Parathyroid adenoma (tissue), 2 donors: ENCODE data around the gene HDAC8.

Source experiments
- H2AFZ ChIP-seq: fragments of 300-600 bp; sonication (generic); one replicate; pipeline ENCODE4 v1.7.0; 2017; ENCODE audit warnings: antibody characterized with exemption, mild to moderate bottlenecking
- H3K27ac ChIP-seq: fragments of 300-600 bp; sonication (generic); one replicate; pipeline ENCODE4 v1.7.0; 2017
- H3K27me3 ChIP-seq: fragments of 300-600 bp; sonication (generic); one replicate; pipeline ENCODE4 v1.7.0; 2017; ENCODE audit warnings: low read length; ENCODE audit not compliant: control insufficient read depth, insufficient read depth
- H3K36me3 ChIP-seq: fragments of 300-600 bp; sonication (generic); one replicate; pipeline ENCODE4 v1.7.0; 2017; ENCODE audit warnings: low read length; ENCODE audit not compliant: control insufficient read depth, insufficient read depth
- H3K4me1 ChIP-seq: fragments of 300-600 bp; sonication (generic); one replicate; pipeline ENCODE4 v1.7.0; 2017; ENCODE audit warnings: control low read depth
- H3K4me2 ChIP-seq: fragments of 300-600 bp; sonication (generic); one replicate; pipeline ENCODE4 v1.7.0; 2017; ENCODE audit warnings: low read length
- H3K4me3 ChIP-seq: fragments of 300-600 bp; sonication (generic); one replicate; pipeline ENCODE4 v1.7.0; 2017; ENCODE audit warnings: low read depth, low read length
- H3K79me2 ChIP-seq: fragments of 300-600 bp; sonication (generic); one replicate; pipeline ENCODE4 v1.7.0; 2017; ENCODE audit warnings: control low read depth
- H3K9ac ChIP-seq: fragments of 300-600 bp; sonication (generic); one replicate; pipeline ENCODE4 v1.7.0; 2017; ENCODE audit warnings: mild to moderate bottlenecking
- H3K9me3 ChIP-seq: fragments of 300-600 bp; sonication (generic); one replicate; pipeline ENCODE4 v1.7.0; 2017; ENCODE audit warnings: low read length; ENCODE audit not compliant: control insufficient read depth
- CTCF ChIP-seq: fragments of 300-600 bp; sonication (generic); IDR thresholded peaks from one replicate; pipeline ENCODE4 v1.7.0; 2017; ENCODE audit warnings: antibody characterized with exemption, mild to moderate bottlenecking
- donor health status: primary hyperparathyroidism.

The HDAC8 gene

DNA sequence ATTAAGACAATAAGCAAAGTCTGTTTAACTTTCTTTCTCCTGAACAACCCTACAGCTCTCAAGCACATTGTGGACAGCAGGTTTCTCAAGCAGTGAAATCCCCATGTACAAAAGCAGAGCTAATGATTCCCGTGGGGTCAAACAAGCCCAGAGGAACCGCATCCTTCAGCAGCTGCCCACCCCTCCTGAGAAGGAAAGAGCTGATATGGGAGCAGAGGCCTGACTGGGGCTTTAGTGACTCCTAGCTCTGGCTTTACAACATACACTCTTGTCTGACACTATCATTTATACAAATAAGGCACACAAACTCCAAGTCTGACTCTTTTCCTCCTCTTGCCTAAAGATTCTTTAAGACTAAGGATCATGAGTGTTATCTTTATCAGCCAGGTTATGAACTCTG is 32.8 kb downstream of the HDAC8 start:
- H3K4me1 ChIP-seq = no peaks in the 10 kb centered on the region
- H3K36me3 ChIP-seq = no peaks in the 10 kb centered on the region
- H3K27ac ChIP-seq = no peak overlapping the region
- no peak for TF ChIP-seq CTCF
- no peak overlapping the region for H3K9ac ChIP-seq
- no peak overlapping the region for H3K4me2 ChIP-seq
- no peaks in the 10 kb centered on the region for H3K9me3 ChIP-seq
- H3K27me3 ChIP-seq = no peaks in the 10 kb centered on the region
- no peak overlapping the region for H2AFZ ChIP-seq
- no peaks in the 10 kb centered on the region for H3K79me2 ChIP-seq
- H3K4me3 ChIP-seq = no peak overlapping the region

DNA sequence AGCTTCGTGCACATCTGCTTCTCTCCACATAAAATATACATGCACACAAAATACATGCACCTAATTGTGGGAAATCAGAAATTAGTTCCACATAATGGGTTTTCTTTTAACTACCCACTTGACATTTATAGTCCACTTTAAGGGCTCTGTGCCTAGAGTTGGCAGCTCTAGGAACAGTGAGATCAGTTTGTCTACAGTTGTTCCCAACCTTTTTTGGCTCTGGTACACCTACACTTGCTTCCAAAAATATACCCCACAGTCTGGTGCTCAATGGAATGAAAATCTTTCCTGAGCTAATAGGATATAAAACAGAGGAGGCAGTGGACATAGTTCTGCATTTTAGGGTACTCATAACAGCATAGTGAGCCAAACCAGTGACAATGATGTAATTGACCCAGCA is 36.1 kb downstream of the HDAC8 start:
- H3K27ac ChIP-seq = no peak overlapping the region
- H3K36me3 ChIP-seq = no peaks in the 10 kb centered on the region
- no peak overlapping the region for H3K4me2 ChIP-seq
- no peaks in the 10 kb centered on the region for H3K27me3 ChIP-seq
- TF ChIP-seq CTCF = no peak
- H3K4me1 ChIP-seq = no peaks in the 10 kb centered on the region
- no peak overlapping the region for H3K4me3 ChIP-seq
- no peaks in the 10 kb centered on the region for H3K79me2 ChIP-seq
- H3K9me3 ChIP-seq = no peaks in the 10 kb centered on the region
- no peak overlapping the region for H2AFZ ChIP-seq
- no peak overlapping the region for H3K9ac ChIP-seq

GRCh38 chrX:72532366-72532765 is 40.3 kb downstream of the HDAC8 start:
- H3K9me3 ChIP-seq = no peaks in the 10 kb centered on the region
- no peak overlapping the region for H3K9ac ChIP-seq
- no peak overlapping the region for H2AFZ ChIP-seq
- no peaks in the 10 kb centered on the region for H3K27me3 ChIP-seq
- TF ChIP-seq CTCF = no peak
- H3K79me2 ChIP-seq = no peaks in the 10 kb centered on the region
- no peak overlapping the region for H3K4me3 ChIP-seq
- H3K36me3 ChIP-seq = no peaks in the 10 kb centered on the region
- no peak overlapping the region for H3K4me2 ChIP-seq
- H3K4me1 ChIP-seq = no peaks in the 10 kb centered on the region
- H3K27ac ChIP-seq = no peak overlapping the region

DNA sequence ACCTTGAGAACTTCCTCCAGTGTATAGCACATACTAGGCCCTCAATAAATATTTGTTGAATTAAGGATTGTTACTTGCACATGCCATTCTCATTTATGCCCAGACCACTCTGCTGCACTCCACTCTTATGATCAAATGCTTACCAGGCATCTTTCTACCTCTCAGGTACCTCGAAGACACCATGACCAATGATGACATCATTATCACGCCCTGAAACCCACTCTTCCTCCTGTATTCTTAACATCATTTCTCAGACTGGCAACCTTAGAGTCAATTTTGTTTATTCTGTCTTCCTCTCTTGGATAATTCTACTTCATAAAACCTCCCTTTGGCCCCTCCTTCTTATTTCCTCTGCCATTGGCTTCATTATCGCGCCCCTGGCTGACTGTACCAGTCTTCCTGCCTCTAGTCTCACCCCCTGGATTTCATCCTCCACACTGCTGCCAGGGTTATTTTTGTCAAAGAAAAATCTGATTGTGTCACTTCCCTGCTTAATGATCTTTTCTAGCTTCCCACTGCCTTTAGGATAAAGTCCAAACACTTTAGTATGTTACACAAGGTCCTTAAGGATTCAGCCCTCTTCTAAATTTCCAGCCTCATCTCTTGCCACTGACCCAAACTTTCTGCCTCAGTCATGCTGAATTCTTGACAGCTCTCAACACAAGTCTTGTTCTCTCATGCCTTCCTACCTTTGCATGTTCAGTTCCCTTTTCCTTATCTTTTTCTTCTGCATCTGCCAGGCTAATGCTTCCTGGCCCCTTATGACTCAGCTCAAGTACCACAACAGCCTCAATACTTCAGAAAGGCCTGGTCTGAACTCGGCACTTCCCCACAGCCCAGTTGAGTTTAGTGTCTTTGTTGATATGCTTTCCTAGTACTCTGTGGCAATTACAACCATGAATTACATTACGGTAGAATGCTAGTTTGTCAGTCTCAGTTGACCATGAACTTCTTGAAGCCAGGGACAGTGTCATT is 45.8 kb downstream of the HDAC8 start:
- Histone ChIP-seq H3K4me3 (no peak overlapping the region), H3K27me3 (no peaks in the 10 kb centered on the region), H3K79me2 (no peaks in the 10 kb centered on the region), H3K4me2 (no peak overlapping the region), H2AFZ (no peak overlapping the region), H3K9ac (no peak overlapping the region), H3K4me1 (no peaks in the 10 kb centered on the region), H3K36me3 (no peaks in the 10 kb centered on the region), H3K27ac (no peak overlapping the region), H3K9me3 (no peaks in the 10 kb centered on the region)
- no peak for TF ChIP-seq CTCF

DNA sequence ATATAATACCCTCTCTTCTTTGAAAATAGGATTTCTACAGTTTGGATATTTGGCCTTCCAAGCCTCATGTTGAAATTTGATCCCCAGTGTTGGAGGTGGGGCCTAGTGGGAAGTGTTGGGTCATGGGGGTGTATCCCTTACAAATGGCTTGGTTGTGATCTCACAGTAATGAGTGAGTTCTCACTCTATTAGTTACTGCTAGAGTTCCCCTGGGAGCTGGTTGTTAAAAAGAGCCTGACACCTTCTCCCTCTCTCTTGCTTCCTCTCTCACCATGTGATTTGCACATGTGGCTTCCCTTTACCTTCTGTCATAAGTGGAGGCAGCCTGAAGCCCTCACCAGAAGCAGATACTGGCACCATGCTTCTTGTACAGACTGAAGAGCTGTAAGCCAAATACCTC is 73.9 kb downstream of the HDAC8 start:
- Histone ChIP-seq H3K9me3 (no peaks in the 10 kb centered on the region), H3K36me3 (no peaks in the 10 kb centered on the region), H3K27me3 (no peaks in the 10 kb centered on the region), H3K4me1 (no peaks in the 10 kb centered on the region), H3K4me2 (no peak overlapping the region), H3K79me2 (no peaks in the 10 kb centered on the region), H3K9ac (no peak overlapping the region), H3K27ac (no peak overlapping the region), H2AFZ (no peak overlapping the region), H3K4me3 (no peak overlapping the region)
- TF ChIP-seq CTCF = no peak
